Measurements from ENCODE around the gene MYLK.

DNA sequence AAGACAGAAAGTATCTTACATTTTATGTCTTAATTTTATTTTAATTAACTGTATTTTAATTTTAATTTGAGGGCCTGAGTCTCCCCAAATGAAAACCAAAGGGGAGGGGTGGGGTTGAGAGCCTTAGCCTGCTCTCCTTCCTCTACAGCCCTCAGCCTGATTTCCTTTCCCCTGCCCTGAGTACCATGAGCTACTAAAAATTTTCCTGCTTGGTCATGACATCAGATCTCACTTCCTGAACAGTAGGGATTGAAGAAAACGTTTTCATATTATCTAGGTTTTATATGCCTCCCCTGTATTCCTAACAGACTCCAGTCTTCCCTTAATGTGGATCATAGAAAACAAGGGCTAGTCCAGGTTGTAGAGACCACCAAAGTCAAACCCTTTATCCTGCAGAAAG, 133.9 kb downstream of the MYLK start:
- TF ChIP-seq, protein P1, sequence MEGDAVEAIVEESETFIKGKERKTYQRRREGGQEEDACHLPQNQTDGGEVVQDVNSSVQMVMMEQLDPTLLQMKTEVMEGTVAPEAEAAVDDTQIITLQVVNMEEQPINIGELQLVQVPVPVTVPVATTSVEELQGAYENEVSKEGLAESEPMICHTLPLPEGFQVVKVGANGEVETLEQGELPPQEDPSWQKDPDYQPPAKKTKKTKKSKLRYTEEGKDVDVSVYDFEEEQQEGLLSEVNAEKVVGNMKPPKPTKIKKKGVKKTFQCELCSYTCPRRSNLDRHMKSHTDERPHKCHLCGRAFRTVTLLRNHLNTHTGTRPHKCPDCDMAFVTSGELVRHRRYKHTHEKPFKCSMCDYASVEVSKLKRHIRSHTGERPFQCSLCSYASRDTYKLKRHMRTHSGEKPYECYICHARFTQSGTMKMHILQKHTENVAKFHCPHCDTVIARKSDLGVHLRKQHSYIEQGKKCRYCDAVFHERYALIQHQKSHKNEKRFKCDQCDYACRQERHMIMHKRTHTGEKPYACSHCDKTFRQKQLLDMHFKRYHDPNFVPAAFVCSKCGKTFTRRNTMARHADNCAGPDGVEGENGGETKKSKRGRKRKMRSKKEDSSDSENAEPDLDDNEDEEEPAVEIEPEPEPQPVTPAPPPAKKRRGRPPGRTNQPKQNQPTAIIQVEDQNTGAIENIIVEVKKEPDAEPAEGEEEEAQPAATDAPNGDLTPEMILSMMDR (IDR thresholded peaks at IDR 0.05; ENCODE audit: poor library complexity), result no peak
- TF ChIP-seq EZH2phosphoT487 (IDR thresholded peaks at IDR 0.05; ENCODE audit: low read depth, severe bottlenecking, unreplicated experiment) (no peak), EZH2 (IDR thresholded peaks at IDR 0.05; ENCODE audit: borderline replicate concordance) (no peak)
